ENCODE measurements around the gene ZNF497.

The ZNF497 gene

DNA sequence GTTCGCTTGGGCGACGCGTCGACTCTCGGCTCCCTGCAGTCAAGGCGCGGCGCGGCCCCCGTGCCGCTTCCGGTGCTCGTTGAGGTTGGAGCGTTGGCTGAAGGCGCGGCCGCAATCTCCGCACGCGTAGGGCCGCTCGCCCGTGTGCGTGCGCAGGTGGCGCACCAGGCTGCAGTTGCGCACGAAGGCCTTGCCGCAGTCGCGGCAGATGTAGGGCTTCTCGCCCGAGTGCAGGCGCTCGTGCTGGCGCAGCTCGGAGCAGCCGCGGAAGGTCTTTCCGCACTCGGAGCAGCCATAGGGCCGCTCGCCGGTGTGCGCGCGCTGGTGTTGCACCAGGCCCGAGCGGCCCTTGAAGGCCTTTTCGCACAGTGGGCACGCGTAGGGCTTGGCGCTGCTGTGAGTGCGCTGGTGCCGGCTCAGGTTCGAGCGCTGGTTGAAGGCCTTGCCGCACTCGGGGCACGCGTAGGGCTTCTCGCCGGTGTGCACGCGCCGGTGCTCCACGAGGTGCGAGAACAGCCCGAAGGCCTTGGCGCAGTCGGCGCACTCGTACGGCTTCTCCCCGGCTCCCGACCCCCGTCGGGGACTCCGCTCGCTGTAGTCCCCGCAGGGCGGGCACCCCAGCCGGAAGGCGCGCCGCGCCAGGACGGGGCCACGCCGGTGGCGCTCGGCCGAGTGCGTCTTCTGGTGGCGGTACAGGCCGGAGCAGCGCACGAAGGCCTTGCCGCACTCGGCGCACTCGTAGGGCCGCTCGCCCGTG lies 5.3 kb upstream of the ZNF497 start:
- no peak for DNase-seq (ENCODE audit: low read depth)

DNA sequence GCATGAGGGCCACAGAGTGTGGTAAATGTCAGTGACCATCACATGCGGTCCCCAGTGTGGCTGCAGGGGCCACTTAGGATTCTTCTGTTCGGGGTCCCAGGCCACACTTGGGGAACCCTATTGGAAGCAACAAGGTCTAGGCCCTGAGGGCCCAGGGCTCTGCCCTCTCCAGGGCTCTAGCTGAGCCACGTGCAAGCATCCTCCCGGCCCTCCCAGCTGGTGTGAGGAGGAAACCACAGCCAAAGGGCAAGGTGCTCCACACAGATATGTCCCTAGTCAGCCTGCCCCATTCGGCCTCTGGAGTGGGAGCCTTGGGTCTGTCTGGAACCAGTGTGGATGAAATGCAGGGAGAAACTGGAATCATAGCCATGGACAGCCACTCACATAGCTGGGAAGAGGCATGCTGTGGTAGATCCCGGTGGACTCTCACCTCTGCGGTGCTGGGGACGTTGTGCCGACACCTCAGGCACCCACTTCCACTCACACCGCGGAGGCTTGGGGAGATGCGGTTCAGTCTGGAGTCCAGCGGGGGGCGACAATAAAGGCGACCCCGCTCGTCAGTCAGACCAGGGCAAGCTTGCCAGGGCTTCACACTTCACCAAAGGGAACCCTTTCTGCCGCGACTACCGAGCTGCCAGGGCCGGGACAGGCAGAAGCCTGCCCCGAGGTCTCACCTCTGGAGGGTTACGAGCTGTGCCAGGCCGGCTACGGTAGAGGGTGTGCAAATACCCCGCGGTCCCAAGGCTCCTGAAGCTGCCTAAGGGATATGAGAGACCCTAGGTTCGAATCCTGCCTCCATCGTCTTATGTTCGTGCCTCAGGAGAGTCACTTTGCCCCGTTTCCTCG lies 4.3 kb upstream of the ZNF497 start:
- no peak for DNase-seq (ENCODE audit: low read depth)

DNA sequence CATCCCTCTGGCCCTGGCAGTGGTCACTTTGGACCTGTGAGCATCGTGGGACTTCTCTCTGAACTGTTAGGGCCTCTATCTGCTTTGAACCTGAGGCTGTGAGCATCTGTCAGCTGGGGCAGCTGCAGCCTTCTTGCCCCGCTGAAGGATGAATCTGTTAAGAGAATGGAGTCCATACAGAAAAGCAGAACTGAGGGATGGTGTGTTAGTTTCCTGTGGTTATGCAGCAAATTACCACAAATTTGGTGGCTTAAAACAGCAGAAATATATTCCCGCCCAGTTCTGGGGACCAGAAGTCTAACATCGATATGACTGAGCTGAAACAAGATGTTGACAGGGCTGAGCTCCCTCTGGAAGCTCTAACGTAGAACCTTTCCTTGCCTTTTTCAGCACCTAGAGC lies 1.6 kb upstream of the ZNF497 start:
- DNase-seq (ENCODE audit: low read depth), result no peak

DNA sequence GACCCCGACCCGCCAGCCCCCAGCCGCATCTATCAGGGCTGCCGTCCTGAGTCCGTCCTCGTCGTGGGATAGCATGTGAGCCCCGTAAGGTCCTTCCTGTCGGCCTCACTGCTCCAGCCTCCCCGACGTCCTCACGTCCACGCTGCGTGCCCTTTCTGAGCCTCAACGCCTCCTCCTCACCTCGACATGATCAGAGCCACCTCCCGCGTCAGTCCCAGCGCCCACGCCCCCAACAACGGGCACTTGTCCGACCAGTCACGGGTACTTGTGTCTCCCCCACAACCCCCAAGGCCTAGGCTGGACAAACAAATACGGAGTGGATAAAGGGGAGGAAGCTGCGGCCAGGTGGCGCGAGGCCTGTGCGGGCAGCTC lies 665 bp downstream of the ZNF497 start:
- DNase-seq (ENCODE audit: low read depth), result no peak

DNA sequence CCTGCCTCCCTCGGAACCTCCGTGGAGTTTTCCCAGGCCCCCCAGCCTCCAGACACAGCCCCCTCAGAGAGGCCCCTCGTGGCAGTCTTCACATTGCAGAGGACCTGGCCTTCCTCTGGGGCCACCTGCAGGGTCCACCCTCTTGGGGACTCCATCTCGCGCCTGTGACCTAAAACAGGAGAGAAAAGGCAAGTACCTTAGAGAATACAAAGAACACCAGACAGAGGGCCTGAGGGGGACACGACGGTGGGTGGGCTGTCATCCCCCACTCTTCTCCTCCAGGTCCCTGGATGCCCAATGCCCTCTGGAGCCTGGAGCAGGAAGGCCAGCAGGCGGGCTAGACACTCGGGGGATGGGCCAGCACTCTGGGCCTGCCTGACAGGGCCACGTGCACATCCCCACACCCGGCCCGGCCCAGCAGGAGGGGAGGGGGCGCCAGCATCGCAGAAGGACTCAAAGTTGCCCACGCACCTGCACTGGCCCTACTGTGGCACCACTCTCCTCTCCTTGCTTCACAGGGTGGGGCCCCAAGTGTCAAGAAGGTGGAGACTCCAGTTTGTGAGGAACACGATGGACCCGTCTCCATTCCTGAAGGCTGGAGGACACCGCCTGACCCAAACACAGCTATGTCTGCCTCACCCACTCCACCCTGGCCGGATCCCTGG lies 4.9 kb downstream of the ZNF497 start:
- DNase-seq (ENCODE audit: low read depth), result no peak

DNA sequence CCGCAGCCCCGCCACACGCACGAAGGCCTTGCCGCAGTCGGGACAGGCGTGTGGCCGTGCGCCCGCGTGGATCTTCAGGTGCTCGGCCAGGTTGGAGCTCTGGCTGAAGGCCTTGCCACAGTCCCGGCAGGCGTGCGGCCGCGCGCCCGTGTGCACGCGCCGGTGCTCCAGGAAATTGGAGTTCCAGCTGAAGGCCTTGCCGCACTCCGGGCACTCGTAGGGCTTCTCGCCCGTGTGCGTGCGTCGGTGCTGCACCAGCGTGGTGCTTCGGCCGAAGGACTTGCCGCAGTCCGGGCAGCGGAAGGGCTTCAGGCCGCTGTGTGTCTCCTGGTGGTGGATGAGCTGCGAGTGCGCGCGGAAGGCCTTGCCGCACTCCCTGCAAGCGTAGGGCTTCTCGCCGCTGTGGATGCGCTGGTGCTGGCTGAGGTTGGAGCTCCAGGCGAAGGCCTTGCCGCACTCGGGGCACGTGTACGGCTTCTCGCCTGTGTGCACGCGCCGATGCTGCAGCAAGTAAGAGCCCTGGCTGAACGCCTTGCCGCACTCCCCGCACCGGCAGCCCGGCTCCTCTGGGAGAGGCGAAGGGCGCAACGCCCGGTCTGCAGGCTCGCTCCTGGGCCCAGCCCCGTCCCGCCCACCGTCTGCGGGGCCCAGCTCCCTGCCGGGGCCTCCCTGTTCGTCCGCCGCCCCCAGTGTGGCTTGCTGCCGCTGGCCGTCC lies 5.6 kb downstream of the ZNF497 start:
- no peak for DNase-seq (ENCODE audit: low read depth)

DNA sequence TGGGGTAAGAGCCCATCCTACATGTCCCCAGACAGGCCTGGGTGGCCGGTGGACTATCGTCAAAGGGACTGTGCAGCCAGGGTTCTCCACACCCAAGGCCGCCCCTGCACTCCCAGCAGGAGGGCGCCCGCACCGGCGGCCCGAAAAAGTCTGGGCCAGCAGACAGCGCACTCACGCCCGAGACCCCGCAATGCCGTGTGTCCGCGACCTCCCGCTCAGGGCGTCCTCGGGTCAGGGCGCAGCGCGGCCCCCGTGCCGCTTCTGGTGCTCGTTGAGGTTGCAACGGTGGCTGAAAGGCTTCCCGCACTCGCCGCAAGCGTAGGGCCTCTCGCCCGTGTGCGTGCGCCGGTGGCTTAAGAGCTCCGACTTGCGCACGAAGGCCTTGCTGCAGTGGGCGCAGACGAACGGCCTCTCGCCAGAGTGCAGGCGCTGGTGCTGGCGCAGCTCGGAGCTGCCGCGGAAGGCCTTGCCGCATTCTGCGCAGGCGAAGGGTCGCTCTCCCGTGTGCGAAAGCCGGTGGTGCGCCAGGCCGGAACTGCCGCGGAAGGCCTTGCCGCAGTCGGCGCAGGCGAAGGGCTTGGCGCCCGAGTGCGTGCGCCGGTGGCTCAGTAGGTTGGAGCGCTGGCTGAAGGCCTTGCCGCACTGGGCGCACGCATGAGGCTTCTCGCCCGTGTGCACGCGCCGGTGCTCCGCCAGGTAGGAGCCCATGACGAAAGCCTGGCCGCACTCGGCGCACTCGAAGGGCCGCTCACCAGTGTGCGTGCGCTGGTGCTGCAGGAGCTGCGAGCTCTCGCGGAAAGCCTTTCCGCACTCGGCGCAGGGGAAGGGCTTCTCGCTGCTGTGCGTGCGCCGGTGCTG lies 6.4 kb downstream of the ZNF497 start:
- peak; percentile 28 for DNase-seq (ENCODE audit: low read depth)

DNA sequence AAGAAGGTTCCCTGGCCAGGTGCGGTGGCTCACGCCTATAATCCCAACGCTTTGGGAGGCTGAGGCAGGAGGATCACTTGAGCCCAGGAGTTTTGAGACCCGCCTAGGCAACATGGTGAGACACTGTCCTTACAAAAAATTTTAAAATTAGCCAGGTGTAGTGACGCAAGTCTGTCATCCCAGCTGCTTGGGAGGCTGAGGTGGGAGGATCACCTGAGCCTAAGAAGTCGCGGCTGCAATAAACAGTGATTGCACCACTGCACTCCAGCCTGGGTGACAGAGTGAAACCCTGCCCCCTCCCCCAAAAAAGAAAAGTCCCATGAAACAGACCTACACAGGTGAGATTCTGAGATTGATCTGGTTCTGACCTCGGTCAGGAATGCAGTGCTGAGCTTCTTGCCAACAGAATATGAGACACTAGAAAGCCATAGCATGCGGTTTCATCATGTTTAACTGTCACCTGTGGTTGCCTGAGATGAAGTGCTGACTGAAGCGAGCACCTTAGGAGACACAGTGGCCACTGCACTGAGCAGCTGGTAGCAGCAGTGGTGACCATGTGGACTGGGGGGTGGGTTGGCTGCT lies 7.2 kb downstream of the ZNF497 start:
- DNase-seq (ENCODE audit: low read depth), result no peak

DNA sequence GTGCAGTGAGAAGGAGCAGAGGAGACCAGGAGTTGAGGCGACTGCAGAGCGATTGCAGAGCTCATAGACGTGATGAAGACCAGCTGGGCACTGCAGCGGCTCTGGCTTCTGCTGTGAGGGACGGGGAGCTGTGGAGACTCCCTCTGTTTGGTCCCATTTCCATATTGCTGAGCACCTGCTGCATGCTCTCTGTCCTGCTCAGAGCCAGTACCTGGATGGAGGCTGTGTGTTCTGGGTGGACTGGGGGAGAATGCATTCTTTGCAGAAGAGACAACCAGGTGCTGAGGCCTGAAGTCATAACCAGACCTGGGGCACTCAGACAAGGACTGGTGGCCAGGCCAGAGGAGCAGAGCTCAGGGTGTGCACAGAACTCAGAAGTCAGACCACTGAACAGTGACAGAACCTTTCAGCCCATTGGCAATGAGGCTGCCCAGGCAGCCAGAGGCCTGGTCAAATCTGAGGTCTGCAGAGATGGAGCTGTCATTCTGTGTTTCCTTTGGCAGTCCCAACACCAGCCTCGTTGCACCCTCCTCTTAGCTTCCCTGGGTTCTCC lies 8.0 kb downstream of the ZNF497 start:
- no peak for DNase-seq (ENCODE audit: low read depth)

DNA sequence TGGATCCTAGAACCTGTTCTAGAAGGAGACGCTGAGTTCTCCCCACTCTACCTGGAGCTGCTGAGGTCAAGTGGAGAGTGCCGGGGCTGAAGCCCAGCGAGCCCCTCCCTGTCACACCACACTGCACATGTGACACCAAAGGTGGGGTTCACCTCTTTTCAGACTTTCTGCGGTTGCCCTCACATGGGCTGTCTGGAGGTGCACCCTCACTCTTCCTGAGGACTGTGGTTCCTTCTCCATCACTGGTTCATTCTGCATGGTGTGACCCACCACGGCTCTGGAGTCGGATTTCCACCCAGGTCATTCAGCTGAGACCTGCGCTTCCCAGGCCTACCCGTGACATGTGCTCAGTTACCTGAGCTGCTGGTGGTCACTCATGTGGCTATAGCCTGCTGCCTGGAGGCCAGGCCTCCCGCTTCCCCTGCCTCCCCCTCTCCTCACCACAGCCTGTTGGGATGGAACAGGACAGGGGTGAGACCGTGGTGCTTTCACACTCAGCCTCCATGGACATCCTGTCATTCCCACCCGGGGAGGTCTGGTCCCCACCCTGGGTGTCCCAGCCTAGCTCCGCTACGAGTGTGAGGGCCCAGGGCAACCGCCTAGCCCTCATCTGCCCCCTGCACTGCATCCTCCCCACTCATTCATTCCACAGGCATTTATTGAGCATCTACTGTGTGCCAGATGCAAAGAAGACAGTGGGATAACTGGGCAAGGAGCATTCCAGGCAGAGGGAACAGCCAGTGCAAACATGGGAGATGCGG lies 8.7 kb downstream of the ZNF497 start:
- DNase-seq (ENCODE audit: low read depth), result no peak

DNA sequence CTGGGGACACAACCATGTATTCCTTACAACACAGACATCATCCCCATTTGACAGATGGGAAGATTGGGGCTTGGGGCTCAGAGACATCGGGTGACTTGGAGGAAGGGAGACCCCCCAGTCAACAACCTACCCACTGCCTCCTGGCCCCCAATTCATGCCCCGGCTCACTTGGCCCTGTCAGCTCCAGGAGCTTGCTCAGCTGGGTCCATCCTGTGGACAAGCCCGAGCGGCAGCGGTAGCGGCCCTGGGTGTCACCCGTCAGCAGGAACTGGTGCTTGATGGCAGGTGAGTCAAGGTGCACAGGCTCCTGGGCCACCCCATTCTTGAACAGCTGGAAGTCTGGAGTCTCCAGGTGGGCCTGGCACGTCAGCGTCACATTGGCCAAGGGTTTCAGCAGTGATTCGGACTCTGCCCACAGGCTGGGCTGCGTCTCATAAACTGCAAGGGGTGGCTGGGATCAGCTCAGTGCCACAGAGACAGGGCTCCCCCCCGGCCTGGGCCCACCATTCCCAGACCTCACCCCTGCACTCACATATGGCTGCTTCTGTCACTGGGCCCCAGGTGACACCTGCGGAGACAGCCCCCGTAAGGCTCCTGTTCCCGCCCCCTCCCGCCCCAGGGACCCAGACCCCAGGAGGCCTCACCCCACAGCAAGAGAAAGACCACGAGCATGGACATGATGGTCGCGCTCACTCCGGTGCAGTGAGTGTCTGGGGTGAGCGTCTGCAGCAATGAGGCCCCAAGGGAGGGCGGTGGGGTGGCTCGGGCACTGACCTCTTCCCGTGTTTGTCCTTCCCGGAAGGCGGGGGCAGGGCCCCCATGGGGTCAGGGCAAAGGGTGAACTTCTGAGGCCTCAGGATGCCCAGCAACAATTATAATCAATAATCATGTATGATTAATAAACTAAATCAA lies 9.5 kb downstream of the ZNF497 start, which contains the start of gene A1BG:
TSS of gene A1BG (minus strand) at position 733 of the 912 bp plus-strand sequence. CDS start at position 678, 55 bp downstream.
- DNase-seq (ENCODE audit: low read depth), result no peak

DNA sequence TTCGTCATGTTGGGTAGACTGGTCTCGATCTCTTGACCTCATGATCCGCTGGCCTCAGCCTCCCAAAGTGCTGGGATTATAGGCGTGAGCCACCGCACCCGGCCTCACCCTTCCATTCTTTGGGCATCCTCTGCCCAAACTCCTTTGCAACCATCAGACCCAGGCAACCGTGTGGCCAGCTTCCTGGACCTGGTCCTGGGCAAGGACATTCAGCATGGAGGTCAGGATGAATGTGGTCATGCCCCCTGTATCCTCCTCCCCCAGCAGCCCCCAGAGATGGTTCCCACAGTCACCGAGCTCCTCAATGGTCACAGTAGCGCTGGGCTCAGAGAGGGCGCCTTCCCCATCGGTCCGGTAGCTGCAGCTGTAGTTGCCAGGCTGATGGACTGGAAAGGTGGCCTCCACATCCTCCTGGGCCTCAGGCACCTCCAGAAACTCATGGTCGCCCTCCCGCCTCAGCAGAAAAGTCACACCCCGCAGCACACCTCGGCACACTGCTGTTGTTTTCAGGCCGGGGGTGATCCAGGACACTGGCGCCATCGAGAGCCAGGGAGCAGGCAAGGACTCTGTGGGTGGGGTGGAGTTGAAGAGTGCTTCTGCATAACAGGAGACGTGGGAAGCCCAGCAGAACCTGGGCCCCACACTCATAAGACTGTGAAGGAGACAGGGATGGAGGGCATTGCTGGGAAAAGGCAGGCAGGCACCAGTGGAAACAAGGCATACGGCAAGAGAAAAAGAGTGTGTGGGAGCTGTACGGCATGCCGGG lies 10.4 kb downstream of the ZNF497 start:
- DNase-seq (ENCODE audit: low read depth), result no peak

DNA sequence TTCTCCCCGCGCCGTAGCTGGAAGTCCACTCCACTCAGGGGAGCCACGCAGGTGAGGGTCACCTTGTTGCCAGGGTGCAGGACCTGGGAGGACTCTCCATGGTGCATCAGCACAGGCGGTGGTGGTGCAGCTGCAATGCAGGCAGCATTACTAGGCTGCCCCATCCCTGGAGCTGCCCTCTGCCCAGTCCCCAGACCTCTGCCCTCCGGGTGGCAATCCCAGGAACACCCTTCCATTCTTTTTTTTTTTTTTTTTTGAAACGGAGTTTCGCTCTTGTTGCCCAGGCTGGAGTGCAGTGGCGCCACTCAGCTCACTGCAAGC lies 11.0 kb downstream of the ZNF497 start:
- DNase-seq (ENCODE audit: low read depth), result no peak

DNA sequence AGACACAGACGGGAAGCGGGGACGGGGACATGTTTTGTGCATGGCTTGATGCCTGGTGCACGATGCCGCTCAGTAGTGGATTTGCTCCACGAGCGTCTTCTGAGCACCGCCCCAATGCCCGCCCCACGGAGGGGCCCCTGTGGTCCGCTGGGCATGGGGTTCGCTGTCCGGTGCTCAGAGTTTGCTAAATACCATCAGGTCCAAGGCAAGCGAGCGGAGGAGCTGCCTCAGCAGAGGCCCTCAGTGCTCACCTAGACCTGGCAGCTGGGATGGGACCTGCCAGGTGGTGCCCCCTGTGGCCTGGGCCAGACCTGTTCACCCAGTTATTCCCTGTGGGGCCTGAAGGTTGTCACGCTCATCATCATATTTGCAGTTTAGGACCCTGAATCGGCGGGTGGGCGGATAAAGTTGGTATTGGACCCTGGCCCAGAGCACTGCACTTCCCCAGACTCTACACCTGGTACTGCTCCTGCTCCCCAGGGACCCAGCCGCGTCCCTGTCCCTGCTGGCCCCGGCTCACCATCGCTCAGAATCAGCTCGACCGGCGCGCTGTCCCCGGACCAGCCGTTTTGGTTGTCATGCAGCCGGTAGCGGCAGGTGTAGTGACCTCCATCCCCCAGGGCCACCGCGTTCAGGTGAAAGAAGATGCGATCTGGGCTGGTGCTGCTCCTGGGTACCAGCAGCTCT lies 11.5 kb downstream of the ZNF497 start:
- no peak for DNase-seq (ENCODE audit: low read depth)

DNA sequence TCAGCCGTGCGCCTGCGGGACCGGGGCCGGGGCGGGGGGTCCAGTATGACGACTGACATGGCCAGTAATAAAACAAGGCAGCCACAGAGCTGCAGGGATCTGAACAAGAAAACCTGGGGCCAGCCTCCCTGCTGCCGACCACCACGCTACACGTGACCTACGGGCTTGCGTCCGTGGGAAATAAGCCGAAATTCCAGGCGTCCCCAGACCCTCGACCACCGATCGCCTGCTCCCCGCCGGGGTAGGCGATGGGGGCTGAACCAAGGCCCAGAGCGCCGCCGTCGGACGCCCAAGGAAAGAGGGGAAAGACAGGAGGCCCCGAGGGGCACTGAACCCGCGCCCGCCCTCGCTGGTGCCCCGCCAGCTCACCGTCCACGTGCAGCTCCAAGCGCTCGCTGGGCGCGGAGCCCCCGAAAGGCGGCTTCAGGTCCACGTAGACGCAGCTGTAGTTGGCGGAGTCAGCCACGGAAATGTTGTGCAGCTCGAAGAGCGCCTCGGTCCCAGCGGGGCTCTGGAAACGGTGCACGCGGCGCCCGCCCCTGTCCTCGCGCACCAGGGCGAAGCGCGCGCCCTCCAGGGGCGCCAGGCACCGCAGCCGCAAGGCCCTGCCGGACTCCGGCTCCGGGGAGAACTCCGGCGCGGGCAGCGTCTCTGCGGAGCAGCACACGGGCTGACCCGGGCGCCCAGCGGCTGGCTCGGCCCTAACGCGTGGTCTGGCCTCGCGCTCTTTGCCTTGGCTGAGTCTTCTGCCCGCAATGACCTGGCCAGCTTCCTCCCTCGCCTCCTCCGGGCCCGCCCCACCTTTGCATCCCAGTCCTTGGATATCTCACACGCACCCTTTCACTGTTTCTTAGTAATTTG lies 12.3 kb downstream of the ZNF497 start:
- no peak for DNase-seq (ENCODE audit: low read depth)

DNA sequence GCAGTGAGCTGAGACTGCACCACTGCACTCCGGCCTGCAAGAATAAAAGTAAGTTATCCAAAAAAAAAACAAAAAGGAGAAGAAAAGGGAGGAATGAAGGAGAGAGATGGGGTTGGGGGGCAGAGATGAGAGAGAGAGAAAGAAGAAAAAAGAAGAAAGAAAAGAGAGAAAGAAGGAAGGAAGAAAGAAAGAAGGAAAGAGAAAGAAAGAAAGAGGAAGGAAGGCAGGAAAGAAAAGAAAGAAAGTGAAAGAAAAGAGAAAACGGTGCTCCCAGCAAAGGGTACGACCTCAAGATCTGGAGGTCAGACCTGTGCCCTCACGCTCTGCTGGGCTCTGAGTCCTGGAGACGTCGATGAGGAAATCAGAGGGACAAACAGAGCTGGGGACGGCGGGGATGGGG lies 13.0 kb downstream of the ZNF497 start:
- no peak for DNase-seq (ENCODE audit: low read depth)
